Glutamatergic neuron (in vitro differentiated cells): ENCODE measurements around the gene RIC8B. TPM values are rescaled to one million over a fixed set of nuclear protein-coding genes. Genes with fewer than 3 reads are reported as not detected.

Source experiments
- DNase-seq: peaks from one replicate; pipeline ENCODE4 v3.0.0; 2022
- H3K27ac Mint-ChIP-seq: one replicate; pipeline ENCODE4 v1.8.0; 2020; ENCODE audit warnings: mild to moderate bottlenecking, mixed read lengths, inconsistent platforms; ENCODE audit not compliant: unreplicated experiment
- H3K27me3 Mint-ChIP-seq: one replicate; pipeline ENCODE4 v1.8.0; 2020; ENCODE audit warnings: mild to moderate bottlenecking, moderate library complexity, mixed read lengths, inconsistent platforms; ENCODE audit not compliant: unreplicated experiment
- H3K36me3 Mint-ChIP-seq: one replicate; pipeline ENCODE4 v1.8.0; 2020; ENCODE audit warnings: mild to moderate bottlenecking, mixed read lengths, inconsistent platforms; ENCODE audit not compliant: unreplicated experiment
- H3K4me1 Mint-ChIP-seq: one replicate; pipeline ENCODE4 v1.8.0; 2020; ENCODE audit warnings: mild to moderate bottlenecking, low read depth, mixed read lengths, inconsistent platforms; ENCODE audit not compliant: unreplicated experiment
- H3K4me3 Mint-ChIP-seq: one replicate; pipeline ENCODE4 v1.8.0; 2020; ENCODE audit warnings: mild to moderate bottlenecking, mixed read lengths, inconsistent platforms; ENCODE audit not compliant: unreplicated experiment
- H3K9me3 Mint-ChIP-seq: one replicate; pipeline ENCODE4 v1.8.0; 2020; ENCODE audit warnings: mild to moderate bottlenecking, moderate library complexity, mixed read lengths, inconsistent platforms; ENCODE audit not compliant: unreplicated experiment
- CTCF ChIP-seq: fragments of 200-600 bp; sonication (generic); IDR thresholded peaks from one replicate; pipeline ENCODE4 v1.5.0; 2021; ENCODE audit not compliant: partially characterized antibody, unreplicated experiment
- total RNA-seq: library from RNA; stranded (reverse); fragmentation: NEBNext Ultra II Directional; extraction: Animal tissue kit (Norgen Biotek cat#: 25700); gene quantifications from one replicate; pipeline ENCODE4 v1.2.1, GENCODE V29; 2021; ENCODE audit not compliant: unreplicated experiment

Gene RIC8B
- total RNA-seq, 1 donor from 2014 or later = 21.3 TPM

DNA sequence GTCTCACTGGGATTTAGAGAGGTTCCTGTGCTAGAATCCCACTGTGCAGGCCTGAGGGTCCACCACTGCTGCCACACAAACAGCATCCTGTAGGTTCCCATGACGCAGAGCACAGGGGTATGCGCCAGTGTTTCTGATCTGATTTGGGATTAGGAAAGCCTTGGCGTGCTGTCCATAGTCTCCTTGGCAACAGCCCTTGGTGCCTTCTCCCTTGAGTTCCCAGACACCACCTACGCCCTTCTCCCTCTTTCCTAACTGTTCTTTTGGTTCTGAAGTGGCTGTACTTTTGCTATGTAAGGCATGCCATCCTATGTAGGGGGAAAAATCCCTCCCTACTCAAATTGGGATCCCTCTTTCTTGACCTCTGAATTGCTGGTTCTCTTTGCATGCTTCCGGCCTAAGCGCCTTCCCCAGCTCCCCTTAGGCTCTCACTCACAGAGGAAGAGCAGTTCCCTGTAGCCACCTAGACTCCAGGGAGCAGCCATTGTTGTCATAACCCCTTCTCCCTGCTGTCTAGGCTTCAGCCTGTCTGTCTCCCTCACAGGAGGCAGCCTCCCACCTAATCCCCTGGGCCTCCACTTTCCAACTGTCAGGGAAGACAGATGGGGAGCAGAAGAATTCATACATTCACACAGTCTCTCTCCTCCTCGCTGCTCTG is 14.8 kb upstream of the RIC8B start:
- H3K27ac Mint-ChIP-seq = peak overlapping the region; percentile 94
- peaks cover 16% of the 10 kb centered on the region for H3K4me1 Mint-ChIP-seq
- peaks cover 5% of the 10 kb centered on the region for H3K27me3 Mint-ChIP-seq
- peak; percentile 37 for DNase-seq
- H3K36me3 Mint-ChIP-seq = no peaks in the 10 kb centered on the region
- H3K4me3 Mint-ChIP-seq = peak overlapping the region; percentile 61
- H3K9me3 Mint-ChIP-seq = peaks cover 2% of the 10 kb centered on the region
- no peak for TF ChIP-seq CTCF

DNA sequence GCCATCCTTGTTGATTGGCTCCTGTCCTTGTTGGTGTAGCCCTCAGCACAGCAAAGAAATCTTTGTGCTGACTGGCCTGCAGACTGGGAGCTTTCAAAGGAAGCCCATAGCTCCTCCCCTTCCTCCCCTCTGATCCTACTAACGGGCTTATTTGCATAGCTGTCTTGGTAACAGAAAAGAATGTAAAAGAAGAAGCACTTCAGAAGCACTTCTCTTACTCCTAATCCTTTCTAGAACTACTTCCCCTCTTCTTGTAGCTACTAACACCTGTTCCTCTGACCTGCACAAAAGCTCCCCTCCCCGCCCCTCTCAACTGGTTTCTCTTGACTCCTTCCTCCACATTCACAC is 14.3 kb upstream of the RIC8B start:
- TF ChIP-seq CTCF = no peak
- peak overlapping the region; percentile 94 for H3K27ac Mint-ChIP-seq

GRCh38 chr12:106764220-106764619 is 10.3 kb upstream of the RIC8B start:
- no peak for TF ChIP-seq CTCF
- peaks cover 28% of the 10 kb centered on the region for H3K4me1 Mint-ChIP-seq
- no peak overlapping the region for H3K27ac Mint-ChIP-seq
- peaks cover 5% of the 10 kb centered on the region for H3K27me3 Mint-ChIP-seq
- no peaks in the 10 kb centered on the region for H3K36me3 Mint-ChIP-seq
- no peak for DNase-seq
- H3K9me3 Mint-ChIP-seq = peaks cover 4% of the 10 kb centered on the region
- no peak overlapping the region for H3K4me3 Mint-ChIP-seq

More for the DNA sequence above, 14.3 kb upstream of the RIC8B start:
- no peak for DNase-seq
- H3K36me3 Mint-ChIP-seq = no peaks in the 10 kb centered on the region
- peaks cover 5% of the 10 kb centered on the region for H3K27me3 Mint-ChIP-seq
- H3K9me3 Mint-ChIP-seq = peaks cover 2% of the 10 kb centered on the region
- peaks cover 16% of the 10 kb centered on the region for H3K4me1 Mint-ChIP-seq
- peak overlapping the region; percentile 61 for H3K4me3 Mint-ChIP-seq

- peaks cover 31% of the 10 kb centered on the region for H3K4me1 Mint-ChIP-seq
- peaks cover 4% of the 10 kb centered on the region for H3K9me3 Mint-ChIP-seq
- H3K36me3 Mint-ChIP-seq = no peaks in the 10 kb centered on the region
- DNase-seq = no peak
- H3K27ac Mint-ChIP-seq = no peak overlapping the region
- TF ChIP-seq CTCF = no peak
- peaks cover 5% of the 10 kb centered on the region for H3K27me3 Mint-ChIP-seq
- no peak overlapping the region for H3K4me3 Mint-ChIP-seq
Measured at GRCh38 chr12:106764738-106765137, 9.7 kb upstream of the RIC8B start.

GRCh38 chr12:106766393-106766826 is 8.1 kb upstream of the RIC8B start:
- Mint-ChIP-seq H3K27ac (no peak overlapping the region), H3K27me3 (no peaks in the 10 kb centered on the region), H3K9me3 (peaks cover 3% of the 10 kb centered on the region), H3K36me3 (no peaks in the 10 kb centered on the region), H3K4me3 (no peak overlapping the region), H3K4me1 (peaks cover 21% of the 10 kb centered on the region)
- no peak for TF ChIP-seq CTCF
- no peak for DNase-seq
